ENCODE results near the gene C2orf81. TPM values are rescaled to one million over a fixed set of nuclear protein-coding genes. Genes with fewer than 3 reads are reported as not detected.

The C2orf81 gene
- total RNA-seq, 1 experiment from 2014 or later = 2.9 TPM

- TF ChIP-seq ZNF532 (CRISPR knock-in tag; IDR thresholded peaks at IDR 0.05; ENCODE audit: borderline replicate concordance) (no peak), ZNF263 (CRISPR knock-in tag; IDR thresholded peaks at IDR 0.05; ENCODE audit: low read depth) (no peak), ZNF281 (CRISPR knock-in tag; IDR thresholded peaks at IDR 0.05) (0 out of 2 replicates have a peak, but pooled peaks have one; percentile 24), SP1 (CRISPR knock-in tag; conservative IDR thresholded peaks at IDR 0.05) (peak; percentile 56; the same call in 1 of the 2 replicates), TEAD4 (CRISPR knock-in tag; IDR thresholded peaks at IDR 0.05) (no peak), CBFB (CRISPR knock-in tag; IDR thresholded peaks at IDR 0.05; ENCODE audit: low read depth) (peak; percentile 62; the same call in 1 of the 2 replicates), ESRRA (CRISPR knock-in tag; IDR thresholded peaks at IDR 0.05; ENCODE audit: borderline replicate concordance) (no peak), NR2C2 (CRISPR knock-in tag; IDR thresholded peaks at IDR 0.05) (no peak), PREB (CRISPR knock-in tag; IDR thresholded peaks at IDR 0.05; ENCODE audit: borderline replicate concordance) (0 out of 2 replicates have a peak, but pooled peaks have one; percentile 63), FOXP1 (CRISPR knock-in tag; IDR thresholded peaks at IDR 0.05; ENCODE audit: borderline replicate concordance) (peak; percentile 53), ATF3 (CRISPR knock-in tag; conservative IDR thresholded peaks at IDR 0.05) (no peak), ZNF423 (CRISPR knock-in tag; IDR thresholded peaks at IDR 0.05) (no peak), NFE2L1 (CRISPR knock-in tag; IDR thresholded peaks at IDR 0.05) (peak; percentile 38; the same call in 1 of the 2 replicates), CREM (CRISPR knock-in tag; IDR thresholded peaks at IDR 0.05) (peak; percentile 87), GTF2I (CRISPR knock-in tag; conservative IDR thresholded peaks at IDR 0.05) (no peak), MAX (CRISPR knock-in tag; IDR thresholded peaks at IDR 0.05) (0 out of 2 replicates have a peak, but pooled peaks have one; percentile 31), ETV6 (CRISPR knock-in tag; IDR thresholded peaks at IDR 0.05) (0 out of 2 replicates have a peak, but pooled peaks have one; percentile 27), ZNF121 (CRISPR knock-in tag; IDR thresholded peaks at IDR 0.05) (peak; percentile 25; the same call in 1 of the 2 replicates), ZNF138 (CRISPR knock-in tag; conservative IDR thresholded peaks at IDR 0.05) (no peak), MLX (CRISPR knock-in tag; IDR thresholded peaks at IDR 0.05) (no peak), SOX15 (CRISPR knock-in tag; IDR thresholded peaks at IDR 0.05) (no peak)
These were observed 36.2 kb upstream of the C2orf81 start (continued) for GRCh38 chr2:74457549-74458131.

Data from WTC11 (cell line).